Aortic smooth muscle cell (primary cell): ENCODE data around the gene TMEM229A. TPM values are rescaled to one million over a fixed set of nuclear protein-coding genes. Genes with fewer than 3 reads are reported as not detected.

Experiments
- total RNA-seq: library from RNA; depleted of rRNA; stranded (reverse); fragments of >200 nt; gene quantifications from 2 replicates; pipeline ENCODE4 v1.2.3, GENCODE V29; 2014

TMEM229A gene
- total RNA-seq, result 0.13 and 0.37 TPM in 2 replicates

GRCh38 chr7:124032369-124033094 is at the start of gene TMEM229A:
TSS of gene TMEM229A (minus strand) at chr7:124033067. CDS start at chr7:124033003, 64 bp downstream.

Other genes with a start within 250 kb of the TMEM229A start
- gene HYAL4, start 187.9 kb downstream of the TMEM229A start, total RNA-seq, result not detected in 2 replicates
- gene SPAM1, start 107.8 kb downstream of the TMEM229A start, total RNA-seq, result not detected in 2 replicates